DMS114 treated with DMSO at 0.1 percent for 48 hours (cell line): ENCODE data around the gene BTG3.

Source experiments
- DNase-seq: peaks from one replicate; lab custom pipeline; 2025; ENCODE audit not compliant: unreplicated experiment; lab: John Stamatoyannopoulos, UW

The BTG3 gene

DNA sequence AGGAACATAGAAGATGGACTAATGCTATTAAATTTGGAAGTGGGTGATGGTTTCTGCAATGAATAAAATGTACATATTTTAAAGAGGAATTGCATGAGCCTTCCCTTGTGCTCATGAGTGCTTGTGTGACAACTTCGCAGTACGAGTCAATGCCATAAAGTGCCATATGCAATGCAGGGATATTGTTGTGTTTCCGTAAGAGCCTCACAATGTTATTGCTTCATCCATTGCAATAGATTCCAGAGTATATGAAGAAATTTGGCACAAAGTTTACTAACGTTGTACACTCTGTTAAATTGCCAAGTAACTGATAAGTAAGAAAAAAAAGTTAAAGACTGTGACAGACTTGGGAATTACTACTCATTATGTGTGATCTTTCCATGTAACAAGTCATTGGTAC is 22.3 kb downstream of the BTG3 start:
- DNase-seq, result no peak

DNA sequence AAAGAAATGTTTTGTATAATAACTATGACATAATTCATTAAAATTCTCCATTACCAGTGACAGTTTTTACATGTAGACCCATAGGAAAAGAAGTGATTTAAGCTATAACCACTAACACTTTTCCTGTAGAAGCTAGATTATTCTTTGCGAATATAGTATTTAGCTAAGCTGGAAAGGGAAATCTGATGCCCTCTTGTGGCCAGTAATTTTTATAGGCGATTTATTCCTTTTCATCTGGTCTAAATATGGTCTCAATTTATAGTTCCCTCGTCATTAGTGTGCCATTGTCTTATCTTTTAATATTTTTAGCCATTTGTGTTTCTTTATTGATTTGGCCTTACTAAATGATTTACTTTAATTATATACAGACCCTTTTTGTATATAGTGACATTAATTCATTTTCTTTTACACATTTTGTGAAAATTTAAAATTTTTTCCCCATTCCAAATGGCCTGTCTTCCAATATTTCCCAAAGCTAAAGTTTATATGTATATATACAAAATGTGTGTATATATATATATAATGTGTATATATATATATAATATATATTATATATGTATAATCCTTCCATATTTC is 26.7 kb downstream of the BTG3 start:
- peak; percentile 44 for DNase-seq

DNA sequence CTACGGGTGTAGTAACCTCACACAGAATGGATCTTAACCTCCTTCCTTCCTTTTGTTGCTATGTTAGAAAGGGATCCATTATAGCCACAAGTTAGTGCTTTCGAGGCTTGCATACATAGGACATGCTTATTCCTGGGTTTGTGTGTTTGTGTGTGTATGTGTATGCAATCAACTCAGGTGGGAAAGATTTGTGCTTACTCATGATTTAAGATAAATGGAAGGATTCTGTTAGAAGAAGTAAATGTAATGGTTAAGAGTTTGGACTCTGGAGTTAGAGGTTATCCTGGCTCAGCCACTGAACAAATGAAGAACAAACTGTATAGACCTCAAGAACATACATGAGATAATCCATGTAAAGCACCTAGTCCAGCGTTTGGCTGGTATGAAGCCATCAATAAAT is 28.8 kb downstream of the BTG3 start:
- no peak for DNase-seq

DNA sequence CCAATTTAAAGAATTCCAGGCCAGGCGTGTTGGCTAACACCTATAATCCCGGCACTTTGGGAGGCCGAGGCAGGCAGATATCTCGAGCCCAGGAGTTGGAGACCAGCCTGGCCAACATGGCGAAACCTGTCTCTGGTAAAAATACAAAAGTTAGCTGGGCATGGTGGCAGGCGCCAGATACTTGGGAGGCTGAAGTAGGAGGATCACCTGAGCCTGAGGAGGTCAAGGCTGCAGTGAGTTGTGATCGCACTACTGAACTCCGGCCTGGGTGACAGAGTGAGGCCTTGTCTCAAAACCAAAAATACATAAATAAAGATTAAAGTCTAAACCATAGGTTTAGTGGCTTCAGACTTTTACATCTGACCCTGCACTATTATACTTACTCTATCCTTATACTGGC is 32.4 kb downstream of the BTG3 start:
- no peak for DNase-seq

DNA sequence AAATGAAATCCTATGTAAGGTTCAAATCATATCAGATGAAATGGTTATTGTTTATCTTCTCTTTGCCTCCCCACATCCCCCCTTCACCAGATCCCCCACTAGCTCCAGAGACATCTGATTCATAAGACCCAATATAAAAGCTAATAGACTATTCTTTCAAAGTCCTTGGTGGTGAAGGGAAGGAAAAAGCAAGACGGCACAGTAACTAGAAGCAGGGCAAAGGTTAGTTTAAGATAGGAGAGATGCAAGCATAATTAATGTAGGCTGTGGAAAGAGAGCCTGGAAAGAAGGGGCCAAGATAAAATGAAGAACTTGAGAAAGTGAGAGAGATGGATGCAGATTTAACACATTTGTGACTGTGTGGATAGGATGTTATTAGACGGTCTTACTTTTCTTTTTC is 33.8 kb downstream of the BTG3 start:
- no peak for DNase-seq

DNA sequence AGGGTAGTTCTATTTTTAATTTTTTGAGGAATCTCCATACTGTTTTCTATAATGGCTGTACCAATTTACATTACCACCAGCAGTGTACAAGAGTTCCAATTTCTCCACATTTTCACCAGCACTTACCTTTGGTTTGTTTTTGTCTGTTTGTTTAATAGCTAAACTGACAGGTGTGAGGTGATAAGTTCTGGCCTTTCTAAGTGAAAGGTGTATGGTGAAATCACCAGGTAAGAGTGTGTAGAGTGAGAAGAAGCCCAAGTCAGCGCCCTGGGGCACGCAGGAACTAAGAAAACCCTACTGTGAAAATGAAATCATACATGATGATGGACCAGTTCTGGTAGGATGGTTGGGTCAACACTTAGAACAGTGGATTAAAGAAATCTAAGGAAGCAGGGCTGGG is 34.5 kb downstream of the BTG3 start:
- no peak for DNase-seq

DNA sequence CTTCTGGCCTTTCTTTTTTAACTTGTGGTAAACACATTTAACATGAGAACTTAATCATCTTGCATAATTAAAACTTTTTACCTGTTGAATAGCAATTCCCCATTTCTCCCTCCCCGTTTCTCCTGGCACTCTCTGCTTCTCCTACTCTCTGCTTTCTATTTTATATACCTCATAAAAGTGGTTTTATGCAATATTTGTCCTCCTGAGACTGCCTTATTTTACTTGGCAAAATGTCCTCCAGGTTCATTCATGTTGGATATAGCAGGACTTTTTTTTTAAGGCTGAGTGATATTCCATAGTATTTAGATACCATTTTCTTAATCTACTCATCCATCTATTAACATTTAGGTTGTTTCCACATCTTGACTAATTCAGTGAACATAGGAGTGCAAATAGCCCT is 35.0 kb downstream of the BTG3 start:
- DNase-seq, result no peak

DNA sequence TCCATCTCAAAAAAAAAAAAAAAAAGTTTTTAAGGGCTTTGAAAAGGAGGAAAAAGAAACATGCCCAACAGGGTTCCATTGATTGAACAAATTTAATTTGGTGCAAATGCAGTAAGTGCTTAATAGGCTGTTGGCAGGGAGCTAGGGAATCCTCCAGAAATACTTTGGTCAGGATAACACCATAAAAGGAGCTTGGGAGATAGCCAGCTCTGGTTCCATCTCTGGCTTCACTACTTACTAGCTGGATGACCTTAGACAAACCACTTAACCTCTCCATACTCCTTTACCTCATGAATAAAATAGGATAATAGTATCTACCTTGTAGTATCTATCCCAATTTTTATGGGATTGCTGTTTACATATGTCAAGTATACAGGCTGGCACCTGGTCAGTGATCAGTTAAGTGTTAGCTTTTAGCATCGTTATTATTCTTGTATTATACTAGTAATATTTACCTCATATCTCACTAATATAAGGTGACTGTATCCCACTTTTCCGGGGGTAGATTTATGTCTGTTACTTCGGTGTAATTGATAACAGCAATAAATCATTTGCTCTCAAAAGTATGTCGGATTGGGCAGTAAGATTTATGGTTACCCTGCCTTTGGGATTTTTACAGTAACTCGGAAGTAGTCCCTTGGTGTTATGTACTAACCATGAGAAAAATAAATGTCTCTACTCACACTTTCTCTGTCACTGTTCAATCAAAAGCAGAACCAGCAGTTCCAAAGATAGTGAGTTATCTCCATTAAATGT is 36.4 kb downstream of the BTG3 start:
- DNase-seq, result no peak

DNA sequence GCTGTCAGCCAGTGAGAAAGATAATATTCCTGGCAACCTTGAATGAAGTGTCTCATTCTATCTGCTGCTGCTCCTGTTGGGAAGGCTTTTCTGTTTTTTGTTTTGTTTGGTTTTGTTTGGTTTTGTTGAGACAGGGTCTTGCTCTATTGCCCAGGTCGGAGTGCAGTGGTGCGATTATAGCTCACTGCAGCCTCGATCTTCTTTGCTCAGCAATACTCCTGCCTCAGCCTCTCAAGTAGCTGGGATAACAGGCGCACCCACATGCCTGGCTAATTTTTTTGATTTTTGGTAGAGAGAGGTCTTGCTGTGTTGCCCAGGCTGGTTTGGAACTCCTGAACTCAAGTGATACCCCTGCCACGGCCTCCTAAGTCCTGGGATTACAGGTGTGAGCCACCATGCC is 37.6 kb downstream of the BTG3 start:
- DNase-seq, result no peak

DNA sequence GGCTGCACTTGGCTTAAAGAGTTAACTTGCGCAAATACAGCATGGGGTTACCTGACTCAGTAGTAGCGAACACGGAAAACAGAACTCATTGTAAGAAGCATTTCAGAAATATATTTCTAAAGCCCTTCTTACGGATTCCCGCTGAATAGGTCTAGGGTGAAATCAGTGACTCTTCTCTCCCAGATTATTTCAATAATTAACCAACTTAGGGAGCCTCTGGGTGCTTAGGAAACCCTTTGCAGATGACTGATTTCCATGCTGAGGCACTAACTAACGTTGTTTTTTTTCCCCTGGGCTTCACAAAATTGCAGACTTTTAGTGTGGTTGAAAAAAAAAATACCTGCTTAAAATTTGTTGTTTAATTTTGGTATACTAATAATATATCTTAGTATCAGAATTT is 40.3 kb downstream of the BTG3 start:
- no peak for DNase-seq

DNA sequence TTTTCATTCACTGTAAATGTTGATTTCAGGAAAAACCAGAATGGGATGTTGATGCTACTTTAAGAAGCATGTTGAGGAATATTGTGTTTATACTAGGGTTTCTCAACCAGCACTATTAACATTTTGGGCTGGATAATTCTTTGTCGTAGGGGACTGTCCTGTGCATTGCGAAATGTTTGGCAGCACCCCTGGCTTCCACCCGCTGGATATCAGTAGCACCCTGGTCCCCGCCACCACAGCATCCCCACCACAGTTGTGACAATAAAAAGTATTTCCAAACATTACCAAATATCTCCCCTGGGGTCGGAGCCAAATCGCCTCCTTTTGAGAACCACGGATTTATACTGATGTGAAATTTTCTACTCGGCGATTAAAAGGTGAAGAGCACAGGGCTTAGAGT is 41.9 kb downstream of the BTG3 start:
- no peak for DNase-seq

DNA sequence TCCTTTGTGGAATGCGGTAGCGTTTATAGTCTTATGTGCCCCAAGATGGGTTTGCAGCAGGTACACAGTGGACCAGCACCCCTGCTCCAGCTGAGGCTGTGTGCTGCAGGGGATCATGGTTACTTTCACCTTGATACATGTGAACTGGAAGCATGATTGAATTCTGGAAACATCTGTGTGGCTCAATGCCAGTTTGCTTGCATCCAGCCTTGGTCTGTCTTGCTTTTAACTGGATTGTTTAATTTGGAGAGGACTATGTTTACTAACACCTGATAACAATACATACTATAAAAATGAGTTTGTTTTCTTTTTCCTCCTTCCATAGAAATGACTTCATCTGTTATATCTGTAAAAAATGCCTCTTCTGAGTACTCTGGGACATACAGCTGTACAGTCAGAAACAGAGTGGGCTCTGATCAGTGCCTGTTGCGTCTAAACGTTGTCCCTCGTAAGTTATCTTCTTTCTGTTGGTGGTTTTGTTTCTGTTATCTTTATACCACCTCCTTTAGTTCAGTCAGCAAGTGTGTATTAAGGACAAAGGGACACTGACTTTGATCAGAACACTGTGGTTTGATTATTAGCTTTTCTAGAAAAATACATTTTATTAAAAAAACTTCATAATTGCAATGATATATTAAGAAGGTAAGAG is 52.2 kb downstream of the BTG3 start:
- no peak for DNase-seq

DNA sequence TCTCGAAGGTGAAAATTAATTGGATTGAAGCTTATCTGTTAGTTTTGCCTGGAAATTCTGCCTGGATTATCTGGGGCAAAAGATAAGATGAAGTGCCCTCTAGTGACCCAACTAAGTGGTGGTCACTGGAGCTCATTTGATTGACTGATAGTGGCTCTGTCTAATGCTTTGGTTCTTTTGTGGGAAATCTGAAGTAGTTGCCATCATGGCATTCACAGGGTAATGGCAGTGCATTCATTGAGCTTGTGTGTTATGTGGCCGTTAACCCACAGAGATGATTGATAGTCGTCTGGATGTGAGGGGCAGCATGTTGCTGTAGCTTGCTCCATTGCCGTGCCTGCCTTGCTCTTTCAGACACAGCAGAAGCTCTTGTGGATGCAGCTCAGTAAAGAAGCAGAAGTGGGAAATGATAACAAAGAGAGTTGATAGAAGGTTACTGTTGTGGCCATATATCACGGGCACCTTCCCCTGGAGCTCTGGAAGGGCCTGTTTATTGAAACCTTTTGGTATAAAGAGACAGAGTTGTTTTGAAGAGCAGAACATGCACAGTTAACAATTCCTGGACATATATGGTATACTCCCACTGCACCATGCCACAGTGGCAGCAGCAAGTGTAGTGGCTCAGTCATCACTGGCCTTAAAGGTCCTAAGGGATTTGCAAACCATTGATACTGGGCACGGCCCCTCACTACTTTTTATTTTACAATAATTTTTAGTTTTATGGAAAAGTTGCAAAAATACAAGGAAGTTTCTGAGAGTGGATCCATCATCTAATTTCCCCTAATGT is 57.8 kb downstream of the BTG3 start:
- DNase-seq, result no peak

DNA sequence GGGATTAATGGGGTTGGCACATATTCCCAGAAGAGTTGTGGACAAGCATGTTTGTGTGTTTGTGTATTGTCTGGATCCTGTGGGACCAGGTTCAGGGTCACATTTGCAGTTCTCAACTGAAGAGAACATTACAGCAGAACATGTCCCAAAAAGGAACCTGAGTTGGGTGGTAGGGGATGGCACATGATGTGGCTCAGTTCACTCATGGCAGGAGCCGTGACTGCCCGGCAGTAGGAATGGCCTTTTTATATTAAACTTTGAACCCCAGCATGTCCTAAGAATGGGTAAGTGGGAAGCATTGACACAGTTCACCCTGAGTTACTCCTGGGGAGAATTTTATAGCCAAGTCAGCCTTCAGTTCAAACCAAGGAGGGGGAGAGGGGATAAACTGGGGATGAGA is 58.6 kb downstream of the BTG3 start:
- no peak for DNase-seq

DNA sequence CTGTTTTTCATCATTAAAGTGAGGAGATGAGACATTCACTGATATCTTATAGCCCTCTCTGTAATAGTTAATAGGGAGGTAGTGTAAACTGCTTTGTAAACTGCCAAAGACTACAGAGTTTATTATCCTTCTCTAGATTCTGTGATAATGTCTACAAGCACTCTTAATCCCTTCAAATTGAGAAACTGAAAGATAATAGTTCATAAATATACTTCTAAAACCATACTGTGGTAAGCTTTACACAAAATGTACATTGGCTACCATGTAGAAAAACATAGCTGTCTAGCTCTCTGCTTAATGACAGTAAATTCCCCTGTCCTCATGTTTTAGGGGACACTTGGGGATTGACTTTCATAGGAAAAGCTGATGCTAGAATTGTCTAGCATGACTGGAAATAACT is 60.3 kb downstream of the BTG3 start:
- no peak for DNase-seq

DNA sequence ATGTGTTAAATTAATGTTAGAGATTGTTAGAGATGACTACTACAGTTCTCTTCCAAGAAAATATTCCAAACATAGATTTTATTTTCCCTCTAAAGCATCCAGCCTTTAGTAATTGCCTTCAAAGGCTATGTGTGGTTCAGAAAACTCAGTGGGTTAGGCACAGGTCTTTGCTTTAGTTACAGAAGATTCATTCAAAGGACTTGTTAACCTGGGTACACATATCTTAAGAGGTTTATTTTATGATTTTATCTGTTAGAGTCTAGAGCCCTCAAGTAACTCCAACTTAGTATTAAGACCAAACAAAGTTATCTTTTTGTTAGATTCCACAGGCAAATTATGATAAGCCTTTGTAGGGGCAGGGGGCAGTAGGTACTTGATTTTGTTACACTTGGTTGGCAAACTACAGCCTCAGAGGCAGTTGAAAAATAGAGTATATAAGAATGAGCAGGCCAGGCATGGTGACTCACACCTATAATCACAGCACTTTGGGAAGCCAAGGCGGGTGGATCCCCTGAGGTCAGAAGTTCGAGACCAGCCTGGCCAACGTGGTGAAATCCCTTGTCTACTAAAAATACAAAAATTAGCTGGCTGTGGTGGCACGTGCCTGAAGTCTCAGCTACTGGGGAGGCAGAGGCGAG is 61.9 kb downstream of the BTG3 start:
- no peak for DNase-seq

DNA sequence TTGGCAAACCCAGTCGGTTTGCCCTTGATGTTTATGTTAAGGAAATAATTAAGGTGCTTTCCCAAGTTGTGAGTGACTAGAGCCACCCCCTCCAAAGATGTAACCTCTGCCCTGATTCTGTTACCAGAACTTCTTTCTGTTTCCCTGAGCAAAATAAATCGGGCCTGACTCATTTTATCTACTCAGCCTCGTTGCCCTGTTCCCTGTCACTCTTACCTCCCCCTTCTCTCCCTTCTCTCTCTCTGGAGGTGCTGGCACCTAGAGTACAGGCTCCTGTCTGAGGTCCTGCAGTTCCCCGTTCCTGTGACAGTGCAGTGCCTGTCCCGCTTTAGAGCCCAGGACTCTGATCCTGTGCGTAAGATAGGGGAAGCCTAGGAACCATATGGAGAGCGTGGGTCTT is 64.4 kb downstream of the BTG3 start:
- DNase-seq, result no peak

DNA sequence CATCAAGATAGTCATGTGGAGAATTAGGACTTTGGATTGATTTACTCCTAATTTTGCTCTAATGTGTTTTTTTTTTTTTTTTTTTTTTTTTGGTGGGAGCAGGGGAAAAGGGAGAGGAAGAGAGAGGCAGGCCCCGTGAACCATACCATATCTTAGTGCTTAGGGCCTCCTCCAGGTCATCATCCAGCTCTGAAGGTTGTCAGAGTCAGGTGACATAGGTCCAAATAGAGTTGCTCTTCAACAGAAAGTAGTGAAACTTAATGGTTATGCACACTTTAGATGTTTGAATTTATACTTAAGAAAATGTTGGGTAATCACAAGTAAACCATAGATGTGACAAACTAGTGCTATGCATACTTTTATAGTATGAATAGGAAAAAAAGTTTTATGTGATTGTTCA is 67.7 kb downstream of the BTG3 start:
- no peak for DNase-seq
